NCI-H748 (cell line): ENCODE results near the gene ZFC3H1.
"Not testable (repeated sequence)": the region's sequence is repeated elsewhere in the genome, so short reads cannot be mapped to it uniquely, and the experiment has no call there.

ENCODE experiments used
- DNase-seq: peaks from one replicate; lab custom pipeline; 2025; ENCODE audit not compliant: unreplicated experiment; lab: John Stamatoyannopoulos, UW

The ZFC3H1 gene

DNA sequence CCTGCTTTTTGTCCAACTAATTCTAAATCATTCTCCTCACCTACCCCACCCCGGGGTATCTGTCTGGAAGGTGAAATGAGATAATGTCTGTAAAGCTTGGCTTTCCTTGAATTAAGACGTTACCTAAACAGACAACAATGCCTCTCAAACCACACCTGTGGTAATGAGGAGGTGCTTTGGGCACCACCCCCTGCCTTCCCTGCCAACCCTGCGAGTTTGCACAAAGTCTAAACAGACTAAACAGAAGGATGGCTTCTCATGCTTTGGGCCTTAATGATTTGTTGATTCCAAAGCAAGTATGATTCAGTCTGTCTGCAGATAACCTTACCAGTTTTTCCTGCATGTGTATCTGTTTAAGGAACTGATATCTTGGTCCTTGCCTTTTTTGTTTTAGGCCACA lies 82.4 kb downstream of the ZFC3H1 start:
- DNase-seq = peak; percentile 14

DNA sequence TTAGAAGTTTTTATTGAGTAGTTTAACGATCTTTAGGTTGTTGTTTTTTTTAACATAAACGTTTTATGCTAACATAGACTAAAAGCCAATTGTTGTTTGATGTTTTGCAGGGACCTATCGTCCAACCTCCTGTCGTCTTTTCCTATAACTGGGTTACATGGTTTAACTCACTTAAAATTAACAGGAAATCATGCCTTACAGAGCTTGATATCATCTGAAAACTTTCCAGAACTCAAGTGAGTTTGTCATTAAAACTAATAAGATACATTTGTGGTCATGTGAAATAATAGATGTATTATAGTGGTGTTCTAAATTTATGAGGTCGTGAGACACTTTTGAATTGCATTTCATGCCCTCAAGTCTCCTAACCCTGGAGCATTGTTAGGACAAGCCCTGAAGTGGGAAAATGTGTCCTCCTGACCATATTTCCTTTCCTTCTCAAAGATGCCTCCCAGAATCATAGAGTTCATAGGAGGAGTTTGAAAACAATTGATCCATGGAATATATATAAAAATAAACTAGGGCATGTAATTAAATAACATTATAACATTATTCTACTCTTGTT lies 84.9 kb downstream of the ZFC3H1 start:
- no peak for DNase-seq

DNA sequence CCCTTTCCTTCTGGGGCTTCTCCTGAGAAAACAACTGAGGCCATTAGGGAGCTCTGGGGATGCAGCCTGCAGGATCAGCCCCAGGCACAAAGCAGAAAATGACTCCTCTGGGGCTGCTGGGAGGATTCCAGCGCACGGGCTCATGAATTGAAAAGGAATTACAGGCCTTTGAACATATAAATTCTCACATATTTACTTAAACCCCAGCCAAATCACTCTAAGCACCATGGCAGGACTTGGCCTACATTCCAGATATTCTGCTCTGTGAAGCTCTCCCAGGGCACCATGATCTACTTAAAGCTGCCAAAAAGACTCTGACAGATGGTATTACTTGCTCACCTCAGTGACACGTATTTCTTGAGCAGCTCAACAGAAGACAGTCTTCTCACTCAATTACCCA lies 87.2 kb downstream of the ZFC3H1 start:
- DNase-seq = no peak

DNA sequence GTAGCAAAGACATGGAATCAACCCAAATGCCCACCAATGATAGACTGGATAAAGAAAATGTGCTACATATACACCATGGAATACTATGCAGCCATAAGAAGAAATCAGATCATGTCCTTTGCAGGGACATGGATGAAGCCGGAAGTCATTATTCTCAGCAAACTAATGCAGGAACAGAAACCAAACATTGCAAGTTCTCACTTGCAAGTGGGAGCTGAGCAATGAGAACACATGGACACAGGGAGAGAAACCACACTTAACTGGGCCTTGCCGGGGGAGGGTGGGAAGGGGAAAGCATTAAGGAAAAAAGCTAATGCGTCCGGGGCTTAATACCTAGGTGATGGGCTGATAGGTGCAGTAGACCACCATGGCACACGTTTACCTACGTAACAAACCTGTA lies 93.8 kb downstream of the ZFC3H1 start:
- not testable (repeated sequence) for DNase-seq

DNA sequence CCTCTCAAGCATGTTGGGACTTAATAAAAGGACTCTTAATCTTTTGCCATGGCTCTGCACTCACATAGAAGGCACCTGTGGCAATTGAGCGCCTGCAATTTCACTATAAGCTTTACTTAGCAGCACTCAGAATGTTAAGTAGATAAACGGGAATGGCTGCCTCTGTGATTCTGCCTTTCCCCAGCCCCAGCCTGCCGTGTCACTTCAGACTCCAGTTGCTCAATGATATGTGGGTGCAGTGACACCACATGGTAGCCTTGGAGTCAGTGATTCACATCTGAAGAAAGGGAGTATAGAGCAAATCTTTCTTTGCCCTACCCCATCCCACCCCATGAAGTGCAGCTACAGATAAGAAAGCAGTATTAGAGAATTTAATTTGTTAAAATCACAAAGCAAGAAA lies 96.1 kb downstream of the ZFC3H1 start:
- peak; percentile 11 for DNase-seq

DNA sequence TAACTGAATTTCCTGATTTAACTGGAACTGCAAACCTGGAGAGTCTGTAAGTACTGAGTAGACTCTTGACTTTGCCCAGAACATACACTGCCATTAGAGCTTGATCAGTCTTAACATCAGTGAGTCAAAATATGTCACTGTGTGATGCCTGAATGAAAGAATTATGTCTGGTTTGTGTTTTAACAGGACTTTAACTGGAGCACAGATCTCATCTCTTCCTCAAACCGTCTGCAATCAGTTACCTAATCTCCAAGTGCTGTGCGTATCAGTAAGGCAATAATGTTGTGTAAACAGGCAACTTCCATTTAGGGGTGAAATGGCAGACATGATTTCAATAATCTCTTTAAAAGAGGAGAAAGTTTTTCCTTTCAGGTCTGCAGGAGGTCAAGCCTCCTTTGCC lies 97.0 kb downstream of the ZFC3H1 start:
- no peak for DNase-seq

DNA sequence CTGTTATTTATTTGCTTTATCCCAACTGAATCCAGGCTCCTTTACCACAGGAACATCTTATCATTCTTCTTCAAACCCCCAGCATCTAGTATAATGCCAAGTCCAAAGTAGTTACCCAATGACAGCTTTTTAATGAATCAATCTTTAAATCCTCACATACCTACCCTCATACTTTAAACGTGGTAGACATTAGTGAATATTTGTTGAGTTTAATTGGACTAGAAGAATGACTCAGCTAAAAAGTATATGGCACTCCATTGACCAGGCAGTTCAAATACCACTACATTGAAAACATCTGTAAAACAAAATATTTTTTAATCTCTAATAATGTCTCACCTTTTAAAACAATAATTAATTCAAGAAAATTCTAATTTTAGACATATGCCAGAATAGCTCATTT lies 98.1 kb downstream of the ZFC3H1 start:
- no peak for DNase-seq

DNA sequence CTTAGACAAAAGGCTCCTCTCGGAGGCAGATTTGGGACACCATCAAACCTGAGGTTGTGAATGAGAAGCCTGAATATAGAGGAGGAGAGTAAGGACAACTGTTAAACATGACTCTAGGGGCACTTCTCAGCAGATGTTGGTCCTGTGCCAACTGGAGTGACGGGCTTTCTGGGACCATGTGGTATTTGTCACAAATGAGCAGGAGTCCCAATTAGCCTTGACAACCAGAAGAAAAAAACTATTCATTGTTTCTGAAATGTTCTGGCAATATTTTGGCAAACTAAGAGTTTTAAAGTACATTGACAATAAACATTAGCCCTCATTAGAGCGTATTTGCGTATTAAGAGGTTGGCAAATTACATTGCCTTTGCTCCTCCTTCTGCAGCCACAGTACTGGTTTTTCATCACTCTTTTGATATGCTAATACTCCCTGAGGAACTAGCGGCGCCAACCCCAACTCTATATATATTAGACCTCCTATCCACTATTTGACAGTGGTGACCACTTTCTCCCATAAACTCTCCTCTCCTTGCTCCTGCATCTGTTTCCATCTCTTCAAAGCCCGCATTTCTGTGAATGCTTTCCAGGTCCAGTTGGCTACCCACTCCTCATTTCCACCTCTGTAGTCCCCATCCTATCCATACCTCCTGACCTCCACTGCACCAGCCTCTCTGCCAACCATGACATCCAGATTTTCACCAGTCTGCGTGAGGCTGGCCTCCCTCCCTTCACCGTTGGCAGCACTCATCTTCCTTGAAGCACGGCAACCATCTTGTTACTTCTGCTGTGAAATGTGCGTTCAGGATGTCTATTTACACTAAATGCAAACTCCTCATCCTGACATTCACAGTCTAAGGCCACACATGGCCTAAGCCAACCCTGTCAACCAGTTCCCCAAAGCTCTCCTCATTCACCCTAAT lies 100.7 kb downstream of the ZFC3H1 start:
- peak; percentile 50 for DNase-seq
